Thyroid gland (tissue), 4 donors: ENCODE data around the gene PITX3. TPM values are rescaled to one million over a fixed set of nuclear protein-coding genes. Genes with fewer than 3 reads are reported as not detected.

Source experiments
- DNase-seq, 2 donors: peaks; one replicate each; pipeline ENCODE4 v3.0.0-alpha.2; 2019
- H3K27ac ChIP-seq, 3 donors: fragments of 200-600 bp; sonication (generic); 1 replicate in 2 of 3; 2 replicates in 1 of 3; pipeline ENCODE4 v1.5.1; 2016 to 2019; ENCODE audit warnings: mild to moderate bottlenecking in 1 of 3, moderate library complexity in 1 of 3
- H3K27me3 ChIP-seq: fragments of 200-600 bp; sonication (generic); one replicate; pipeline ENCODE4 v1.5.1; 2019
- H3K36me3 ChIP-seq, 2 donors: fragments of 200-600 bp; sonication (generic); one replicate each; pipeline ENCODE4 v1.5.1; 2016 to 2019
- H3K4me1 ChIP-seq, 2 donors: fragments of 200-600 bp; sonication (generic); one replicate each; pipeline ENCODE4 v1.5.1; 2017 to 2019
- H3K4me3 ChIP-seq, 3 donors: fragments of 200-600 bp; sonication (generic); replicated peaks in 1 of 3; 1 replicate in 2 of 3; 2 replicates in 1 of 3; pipeline ENCODE4 v1.5.1; 2016; ENCODE audit warnings: mild to moderate bottlenecking in 1 of 3
- H3K9me3 ChIP-seq: fragments of 200-600 bp; sonication (generic); one replicate; pipeline ENCODE4 v1.5.1; 2017
- POLR2A ChIP-seq, 2 donors: fragments of 450-650 bp; IDR thresholded peaks; one replicate each; pipeline ENCODE4 v1.6.1; 2017; ENCODE audit warnings: antibody characterized with exemption in 2 of 2, mild to moderate bottlenecking in 2 of 2, moderate library complexity in 1 of 2
- WGBS, 2 donors: methylation state at CpG; one replicate each; pipeline ENCODE4 v1.1.5; 2017; 5-methylcytosine and 5-hydroxymethylcytosine counted together
- intact Hi-C: fragments of 100-400 bp; cut with DNase I; formaldehyde crosslinking; loops from one replicate; pipeline ENCODE4 v1.15.1; 2023
- total RNA-seq, 4 donors: library from RNA; depleted of rRNA; stranded (reverse); fragments of >200 nt; gene quantifications; one replicate each; pipeline ENCODE4 v1.2.3, GENCODE V29; 2016
- TF ChIP-seq, protein P1 (sequence below), 6 experiments: fragments of 200-600 bp in 3 of 6; fragments of 450-650 bp in 3 of 6; sonication (generic) in 3 of 6; IDR thresholded peaks; one replicate each; pipeline ENCODE4 v1.5.1; 2016 to 2019; ENCODE audit warnings: antibody characterized with exemption in 6 of 6, mild to moderate bottlenecking in 2 of 6, inconsistent platforms in 1 of 6, moderate library complexity in 1 of 6

Gene PITX3
- total RNA-seq, 4 donors from 2014 or later, result 0.45 TPM; not detected in 3

GRCh38 chr10:102286216-102286615 is 44.9 kb upstream of the PITX3 start:
- Histone ChIP-seq H3K4me3 (no peak overlapping the region), H3K27ac (no peak overlapping the region), H3K36me3 (no peaks in the 10 kb centered on the region), H3K9me3 (no peaks in the 10 kb centered on the region), H3K4me1 (peaks cover under 1 to 12% of the 10 kb centered on the region in 2 donors), H3K27me3 (no peaks in the 10 kb centered on the region)
- TF ChIP-seq POLR2A (IDR thresholded peaks at IDR 0.05), result no peak
- TF ChIP-seq, protein P1, sequence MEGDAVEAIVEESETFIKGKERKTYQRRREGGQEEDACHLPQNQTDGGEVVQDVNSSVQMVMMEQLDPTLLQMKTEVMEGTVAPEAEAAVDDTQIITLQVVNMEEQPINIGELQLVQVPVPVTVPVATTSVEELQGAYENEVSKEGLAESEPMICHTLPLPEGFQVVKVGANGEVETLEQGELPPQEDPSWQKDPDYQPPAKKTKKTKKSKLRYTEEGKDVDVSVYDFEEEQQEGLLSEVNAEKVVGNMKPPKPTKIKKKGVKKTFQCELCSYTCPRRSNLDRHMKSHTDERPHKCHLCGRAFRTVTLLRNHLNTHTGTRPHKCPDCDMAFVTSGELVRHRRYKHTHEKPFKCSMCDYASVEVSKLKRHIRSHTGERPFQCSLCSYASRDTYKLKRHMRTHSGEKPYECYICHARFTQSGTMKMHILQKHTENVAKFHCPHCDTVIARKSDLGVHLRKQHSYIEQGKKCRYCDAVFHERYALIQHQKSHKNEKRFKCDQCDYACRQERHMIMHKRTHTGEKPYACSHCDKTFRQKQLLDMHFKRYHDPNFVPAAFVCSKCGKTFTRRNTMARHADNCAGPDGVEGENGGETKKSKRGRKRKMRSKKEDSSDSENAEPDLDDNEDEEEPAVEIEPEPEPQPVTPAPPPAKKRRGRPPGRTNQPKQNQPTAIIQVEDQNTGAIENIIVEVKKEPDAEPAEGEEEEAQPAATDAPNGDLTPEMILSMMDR (IDR thresholded peaks at IDR 0.05), result no peak
- DNase-seq, result no peak
- intact Hi-C loops, result no loop called here
- WGBS, 2 donors, result 73% methylated on average over 2 of the region's 2 CpGs

GRCh38 chr10:102285133-102285532 is 43.8 kb upstream of the PITX3 start:
- H3K4me3 ChIP-seq, result no peak overlapping the region
- WGBS, 2 donors, result 92 to 93% methylated on average over 2 of the region's 2 CpGs
- TF ChIP-seq POLR2A (IDR thresholded peaks at IDR 0.05), result no peak
- TF ChIP-seq, protein P1 (IDR thresholded peaks at IDR 0.05), result no peak
- H3K9me3 ChIP-seq, result no peaks in the 10 kb centered on the region
- peaks cover 12 to 23% of the 10 kb centered on the region in 2 donors for H3K4me1 ChIP-seq
- DNase-seq, result no peak
- intact Hi-C loops, result no loop called here
- H3K36me3 ChIP-seq, result no peaks in the 10 kb centered on the region
- no peak overlapping the region for H3K27ac ChIP-seq
- no peaks in the 10 kb centered on the region for H3K27me3 ChIP-seq

DNA sequence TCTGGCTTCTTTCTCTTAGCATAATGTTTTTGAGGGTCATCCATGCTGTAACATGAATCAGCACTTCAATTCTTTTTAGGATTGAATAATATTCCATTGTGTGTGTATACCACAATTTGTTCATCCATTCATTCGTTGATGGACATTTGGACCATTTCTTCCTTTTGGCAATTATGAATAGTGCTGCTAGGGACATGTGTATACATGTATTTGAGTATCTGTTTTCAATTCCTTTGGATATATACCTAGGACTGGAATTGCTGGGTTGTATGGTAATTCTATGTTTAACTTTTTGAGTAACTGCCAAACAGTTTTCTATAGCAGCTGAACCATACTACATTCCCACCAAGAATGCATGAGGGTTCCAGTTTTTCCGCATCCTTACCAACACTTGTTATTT is 43.2 kb upstream of the PITX3 start:
- H3K9me3 ChIP-seq, result no peaks in the 10 kb centered on the region
- no peak overlapping the region for H3K4me3 ChIP-seq
- H3K4me1 ChIP-seq, result peaks cover 18 to 29% of the 10 kb centered on the region in 2 donors
- no peaks in the 10 kb centered on the region for H3K27me3 ChIP-seq
- no peak overlapping the region for H3K27ac ChIP-seq
- TF ChIP-seq POLR2A (IDR thresholded peaks at IDR 0.05), result no peak
- TF ChIP-seq, protein P1 (IDR thresholded peaks at IDR 0.05), result no peak
- DNase-seq, result no peak
- intact Hi-C loops, result no loop called here
- WGBS, 2 donors, result 90 to 94% methylated on average over 2 of the region's 2 CpGs
- no peaks in the 10 kb centered on the region for H3K36me3 ChIP-seq

DNA sequence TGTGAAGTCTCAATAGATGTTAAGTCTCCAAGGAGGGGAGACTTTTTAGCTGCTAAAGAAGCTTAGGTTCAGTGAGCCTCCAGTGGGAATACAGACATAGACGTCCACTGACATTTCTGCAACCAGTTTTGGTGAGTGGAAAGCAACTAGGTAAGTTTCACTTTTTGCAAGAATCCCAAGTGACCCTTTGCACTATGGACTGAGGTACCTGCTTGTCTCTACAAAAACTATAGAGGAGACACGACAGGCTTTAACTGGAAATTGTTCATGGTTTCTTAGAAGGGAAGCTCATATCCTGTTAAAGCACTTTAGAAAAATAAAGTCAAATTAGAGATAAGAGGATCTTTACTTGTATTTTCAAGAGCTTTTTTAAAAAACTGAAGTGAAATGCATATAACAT is 42.6 kb upstream of the PITX3 start:
- 58 to 87% methylated on average over 2 of the region's 2 CpGs for WGBS, 2 donors
- no peak overlapping the region for H3K4me3 ChIP-seq
- H3K36me3 ChIP-seq, result no peaks in the 10 kb centered on the region
- H3K9me3 ChIP-seq, result no peaks in the 10 kb centered on the region
- intact Hi-C loops, result no loop called here
- no peaks in the 10 kb centered on the region for H3K27me3 ChIP-seq
- no peak overlapping the region for H3K27ac ChIP-seq
- DNase-seq, result no peak
- TF ChIP-seq, protein P1 (IDR thresholded peaks at IDR 0.05), result no peak
- TF ChIP-seq POLR2A (IDR thresholded peaks at IDR 0.05), result no peak
- peaks cover 24 to 32% of the 10 kb centered on the region in 2 donors for H3K4me1 ChIP-seq

DNA sequence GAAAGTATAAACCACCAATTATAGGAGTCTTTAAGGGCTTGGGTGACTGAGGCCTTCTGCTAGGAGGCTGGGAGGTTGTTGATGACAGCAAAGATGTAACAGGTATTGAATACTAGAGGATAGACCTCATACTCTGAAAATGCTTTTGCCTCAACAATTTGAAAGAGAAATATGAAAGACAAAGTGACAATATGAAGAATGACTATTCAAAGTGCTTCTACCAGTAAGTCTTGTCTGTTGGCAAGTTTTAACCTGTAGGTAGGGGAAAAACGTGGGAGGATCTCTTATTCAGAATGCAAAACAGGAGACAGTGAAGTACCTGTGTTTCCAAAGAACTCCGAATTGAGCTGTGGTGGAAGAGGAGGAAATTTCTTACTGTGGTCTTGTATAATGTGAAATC is 42.2 kb upstream of the PITX3 start:
- 57 to 84% methylated on average over 2 of the region's 2 CpGs for WGBS, 2 donors

More for the DNA sequence above, 42.2 kb upstream of the PITX3 start:
- Histone ChIP-seq H3K36me3 (no peaks in the 10 kb centered on the region), H3K4me3 (no peak overlapping the region), H3K27ac (no peak overlapping the region), H3K27me3 (no peaks in the 10 kb centered on the region), H3K4me1 (peaks cover 28 to 36% of the 10 kb centered on the region in 2 donors), H3K9me3 (no peaks in the 10 kb centered on the region)
- TF ChIP-seq, protein P1 (IDR thresholded peaks at IDR 0.05), result no peak
- no peak for TF ChIP-seq POLR2A (IDR thresholded peaks at IDR 0.05)
- no peak for DNase-seq
- intact Hi-C loops, result no loop called here
